ENCODE measurements around the gene REELD1.

The REELD1 gene

DNA sequence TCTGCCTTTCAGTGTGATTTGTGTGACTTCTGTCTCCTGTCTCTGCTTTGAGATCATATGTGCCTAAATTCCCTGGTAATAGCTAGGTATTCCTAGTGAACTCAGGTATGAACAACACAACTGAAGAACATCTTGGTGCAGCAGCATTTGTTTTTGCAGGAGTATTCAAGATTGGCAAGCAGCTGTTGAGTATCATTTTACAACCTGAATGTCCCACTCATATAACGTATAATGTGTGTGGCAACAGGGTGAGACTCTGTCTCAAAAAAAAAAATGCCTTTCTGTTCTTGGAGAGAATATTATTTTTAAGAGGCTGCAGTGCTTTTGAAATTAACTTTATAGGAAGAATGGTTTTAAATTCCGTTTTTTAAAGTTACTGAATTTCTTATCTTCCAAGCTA lies 31.1 kb upstream of the REELD1 start:
- Histone ChIP-seq H3K79me2 (ENCODE audit: control insufficient read depth, low read length) (peaks cover 24% of the 10 kb centered on the region), H4K20me1 (ENCODE audit: control insufficient read depth, insufficient read depth, low read depth, low read length) (no peaks in the 10 kb centered on the region)

DNA sequence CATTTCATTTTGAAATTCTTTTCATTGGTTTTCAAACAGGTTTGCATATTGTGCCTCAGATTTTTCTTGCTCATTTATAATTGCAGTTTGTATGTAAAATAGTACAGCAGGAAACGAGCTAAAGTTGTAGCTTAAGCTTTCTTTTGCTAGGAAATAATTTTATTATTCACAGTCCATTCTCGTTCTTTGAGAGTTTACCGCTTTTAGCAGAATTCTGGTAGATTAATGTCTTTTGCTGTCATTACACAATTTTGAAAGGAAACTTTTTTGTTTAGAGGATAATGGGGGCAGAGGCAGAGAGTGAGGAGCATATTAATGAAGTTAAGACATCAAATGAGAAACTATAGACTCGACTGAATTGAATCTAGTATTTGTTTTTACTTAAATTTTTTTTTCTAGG lies 28.3 kb upstream of the REELD1 start:
- 0 out of 2 replicates have a peak, but pooled peaks cover 2% of the 10 kb centered on the region for H3K79me2 ChIP-seq (ENCODE audit: control insufficient read depth, low read length)
- H3K9me2 ChIP-seq (replicated peaks; ENCODE audit: control insufficient read depth, low read length), result no peaks in the 10 kb centered on the region
- H3K4me3 ChIP-seq (ENCODE audit: low read length), result no peak overlapping the region
- TF ChIP-seq, protein P1, sequence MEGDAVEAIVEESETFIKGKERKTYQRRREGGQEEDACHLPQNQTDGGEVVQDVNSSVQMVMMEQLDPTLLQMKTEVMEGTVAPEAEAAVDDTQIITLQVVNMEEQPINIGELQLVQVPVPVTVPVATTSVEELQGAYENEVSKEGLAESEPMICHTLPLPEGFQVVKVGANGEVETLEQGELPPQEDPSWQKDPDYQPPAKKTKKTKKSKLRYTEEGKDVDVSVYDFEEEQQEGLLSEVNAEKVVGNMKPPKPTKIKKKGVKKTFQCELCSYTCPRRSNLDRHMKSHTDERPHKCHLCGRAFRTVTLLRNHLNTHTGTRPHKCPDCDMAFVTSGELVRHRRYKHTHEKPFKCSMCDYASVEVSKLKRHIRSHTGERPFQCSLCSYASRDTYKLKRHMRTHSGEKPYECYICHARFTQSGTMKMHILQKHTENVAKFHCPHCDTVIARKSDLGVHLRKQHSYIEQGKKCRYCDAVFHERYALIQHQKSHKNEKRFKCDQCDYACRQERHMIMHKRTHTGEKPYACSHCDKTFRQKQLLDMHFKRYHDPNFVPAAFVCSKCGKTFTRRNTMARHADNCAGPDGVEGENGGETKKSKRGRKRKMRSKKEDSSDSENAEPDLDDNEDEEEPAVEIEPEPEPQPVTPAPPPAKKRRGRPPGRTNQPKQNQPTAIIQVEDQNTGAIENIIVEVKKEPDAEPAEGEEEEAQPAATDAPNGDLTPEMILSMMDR (IDR thresholded peaks at IDR 0.05; ENCODE audit: low read depth, low read length, poor library complexity, severe bottlenecking), result no peak
- TF ChIP-seq EZH2phosphoT487 (IDR thresholded peaks at IDR 0.05; ENCODE audit: borderline replicate concordance, low read length), result no peak
- H3K9me3 ChIP-seq (ENCODE audit: control insufficient read depth, insufficient read depth, low read length), result no peaks in the 10 kb centered on the region
- H4K20me1 ChIP-seq (ENCODE audit: control insufficient read depth, insufficient read depth, low read depth, low read length), result no peaks in the 10 kb centered on the region
- no peaks in the 10 kb centered on the region for H3F3A ChIP-seq (ENCODE audit: control insufficient read depth, insufficient read depth)
- H3K27ac ChIP-seq (ENCODE audit: low read depth, low read length), result no peak overlapping the region
- no peaks in the 10 kb centered on the region for H3K27me3 ChIP-seq (ENCODE audit: control insufficient read depth, low read length)
- no peaks in the 10 kb centered on the region for H3K4me1 ChIP-seq (ENCODE audit: control insufficient read depth, low read length)
- peaks cover 33% of the 10 kb centered on the region for H3K36me3 ChIP-seq (ENCODE audit: control insufficient read depth, low read length)
- no peak overlapping the region for H3K4me2 ChIP-seq (ENCODE audit: low read length)

More for the DNA sequence above, 31.1 kb upstream of the REELD1 start:
- Histone ChIP-seq H3K4me3 (ENCODE audit: low read length) (no peak overlapping the region), H3K27ac (ENCODE audit: low read depth, low read length) (no peak overlapping the region), H3K9me3 (ENCODE audit: control insufficient read depth, insufficient read depth, low read length) (no peaks in the 10 kb centered on the region), H3K9me2 (replicated peaks; ENCODE audit: control insufficient read depth, low read length) (no peaks in the 10 kb centered on the region), H3K36me3 (ENCODE audit: control insufficient read depth, low read length) (peaks cover 22% of the 10 kb centered on the region), H3K4me1 (ENCODE audit: control insufficient read depth, low read length) (no peaks in the 10 kb centered on the region), H3K4me2 (ENCODE audit: low read length) (no peak overlapping the region), H3F3A (ENCODE audit: control insufficient read depth, insufficient read depth) (no peaks in the 10 kb centered on the region), H3K27me3 (ENCODE audit: control insufficient read depth, low read length) (no peaks in the 10 kb centered on the region)
- TF ChIP-seq EZH2phosphoT487 (IDR thresholded peaks at IDR 0.05; ENCODE audit: borderline replicate concordance, low read length), result no peak
- TF ChIP-seq, protein P1 (IDR thresholded peaks at IDR 0.05; ENCODE audit: low read depth, low read length, poor library complexity, severe bottlenecking), result no peak

DNA sequence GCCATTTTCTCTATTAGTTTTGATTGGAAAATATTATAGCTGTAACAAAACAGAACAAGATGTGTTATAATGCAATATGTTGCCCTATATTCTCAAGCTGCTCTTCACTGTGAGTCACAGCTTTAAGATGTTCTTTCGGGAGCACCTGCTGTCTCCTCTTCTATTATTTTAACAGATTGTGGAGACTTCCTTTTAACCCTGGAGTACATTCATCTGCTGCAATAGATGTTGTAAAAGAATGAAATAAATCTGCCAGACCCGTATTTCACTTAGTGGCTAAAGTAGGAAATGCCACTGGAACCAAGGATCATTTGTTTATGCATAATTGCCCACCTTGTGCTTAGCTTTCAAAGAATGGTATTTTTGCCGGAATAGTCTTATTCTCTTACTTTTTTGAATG lies 27.7 kb upstream of the REELD1 start:
- Histone ChIP-seq H3K4me2 (ENCODE audit: low read length) (no peak overlapping the region), H4K20me1 (ENCODE audit: control insufficient read depth, insufficient read depth, low read depth, low read length) (no peaks in the 10 kb centered on the region), H3K9me3 (ENCODE audit: control insufficient read depth, insufficient read depth, low read length) (no peaks in the 10 kb centered on the region), H3K36me3 (ENCODE audit: control insufficient read depth, low read length) (peaks cover 37% of the 10 kb centered on the region), H3F3A (ENCODE audit: control insufficient read depth, insufficient read depth) (no peaks in the 10 kb centered on the region), H3K4me1 (ENCODE audit: control insufficient read depth, low read length) (no peaks in the 10 kb centered on the region), H3K79me2 (ENCODE audit: control insufficient read depth, low read length) (no peaks in the 10 kb centered on the region), H3K9me2 (replicated peaks; ENCODE audit: control insufficient read depth, low read length) (no peaks in the 10 kb centered on the region), H3K4me3 (ENCODE audit: low read length) (no peak overlapping the region), H3K27ac (ENCODE audit: low read depth, low read length) (no peak overlapping the region), H3K27me3 (ENCODE audit: control insufficient read depth, low read length) (no peaks in the 10 kb centered on the region)
- TF ChIP-seq, protein P1 (IDR thresholded peaks at IDR 0.05; ENCODE audit: low read depth, low read length, poor library complexity, severe bottlenecking), result no peak
- no peak for TF ChIP-seq EZH2phosphoT487 (IDR thresholded peaks at IDR 0.05; ENCODE audit: borderline replicate concordance, low read length)

All from DOHH2 (cell line).